RWPE1 (cell line): ENCODE results near the gene NBPF8.
"Not testable (repeated sequence)": the region's sequence is repeated elsewhere in the genome, so short reads cannot be mapped to it uniquely, and the experiment has no call there.

ENCODE experiments used
- CTCF ChIA-PET: fragments of 350-600 bp; sonication (Branson Sonifier 250); formaldehyde crosslinking; extraction: SDS; loops from one replicate; lab custom pipeline; 2021; lab: Yijun Ruan, JAX
- POLR2A ChIA-PET: fragments of 400-600 bp; formaldehyde crosslinking; extraction: SDS; loops from one replicate; lab custom pipeline; 2020; ENCODE audit warnings: antibody characterized with exemption; ENCODE audit not compliant: low non-redundant PET; lab: Yijun Ruan, JAX
- DNase-seq: peaks from one replicate; pipeline ENCODE4 v3.0.0; 2012; ENCODE audit warnings: low spot score
- H3K27ac ChIP-seq: fragments of 450-650 bp; 2 replicates; pipeline ENCODE4 v1.5.1; 2017

Gene NBPF8, protein sequence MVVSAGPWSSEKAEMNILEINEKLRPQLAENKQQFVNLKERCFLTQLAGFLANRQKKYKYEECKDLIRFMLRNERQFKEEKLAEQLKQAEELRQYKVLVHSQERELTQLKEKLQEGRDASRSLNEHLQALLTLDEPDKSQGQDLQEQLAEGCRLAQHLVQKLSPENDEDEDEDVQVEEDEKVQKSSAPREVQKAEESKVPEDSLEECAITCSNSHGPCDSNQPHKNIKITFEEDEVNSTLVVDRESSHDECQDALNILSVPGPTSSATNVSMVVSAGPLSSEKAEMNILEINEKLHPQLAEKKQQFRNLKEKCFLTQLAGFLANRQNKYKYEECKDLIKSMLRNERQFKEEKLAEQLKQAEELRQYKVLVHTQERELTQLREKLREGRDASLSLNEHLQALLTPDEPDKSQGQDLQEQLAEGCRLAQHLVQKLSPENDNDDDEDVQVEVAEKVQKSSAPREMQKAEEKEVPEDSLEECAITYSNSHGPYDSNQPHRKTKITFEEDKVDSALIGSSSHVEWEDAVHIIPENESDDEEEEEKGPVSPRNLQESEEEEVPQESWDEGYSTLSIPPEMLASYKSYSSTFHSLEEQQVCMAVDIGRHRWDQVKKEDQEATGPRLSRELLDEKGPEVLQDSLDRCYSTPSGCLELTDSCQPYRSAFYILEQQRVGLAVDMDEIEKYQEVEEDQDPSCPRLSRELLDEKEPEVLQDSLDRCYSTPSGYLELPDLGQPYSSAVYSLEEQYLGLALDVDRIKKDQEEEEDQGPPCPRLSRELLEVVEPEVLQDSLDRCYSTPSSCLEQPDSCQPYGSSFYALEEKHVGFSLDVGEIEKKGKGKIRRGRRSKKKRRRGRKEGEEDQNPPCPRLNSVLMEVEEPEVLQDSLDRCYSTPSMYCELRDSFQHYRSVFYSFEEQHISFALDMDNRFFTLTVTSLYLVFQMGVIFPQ

DNA sequence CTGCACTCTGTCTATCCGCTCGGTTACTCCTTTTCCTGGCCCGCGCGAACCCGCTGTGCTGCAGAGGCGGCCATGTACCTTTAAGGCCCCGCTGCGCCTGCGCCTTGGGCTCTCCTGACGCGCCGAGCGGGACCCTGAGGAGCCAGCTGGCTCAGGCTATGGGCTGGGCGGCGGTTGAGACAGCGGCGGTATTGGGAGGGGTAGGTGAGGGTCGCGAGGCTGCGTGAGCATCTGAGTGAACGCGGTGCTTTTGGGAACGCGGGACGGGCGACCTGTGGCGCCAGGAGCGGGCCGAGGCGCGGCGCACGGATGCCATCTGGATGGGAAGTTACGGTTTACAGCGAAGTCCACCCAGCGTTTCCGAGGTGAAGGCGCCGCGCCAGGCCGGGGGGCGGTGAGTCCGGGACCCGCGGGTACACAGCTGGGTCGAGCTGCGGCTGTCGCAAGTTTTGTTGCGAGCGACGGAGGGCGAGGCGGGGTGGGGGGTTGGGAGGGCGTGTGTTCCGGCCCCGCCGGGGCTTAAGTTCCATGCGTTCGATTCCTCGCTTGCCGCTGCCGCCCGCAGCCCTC lies at the start of gene NBPF8:
TSS of gene NBPF8 (plus strand) at position 125 of the 570 bp plus-strand sequence. CDS start 21,488 bp downstream, outside the sequence.
- POLR2A ChIA-PET, CTCF ChIA-PET, DNase-seq: not testable (repeated sequence)
- peak within 1 kb of the TSS; percentile 83 for H3K27ac ChIP-seq

GRCh38 chr1:120367709-120368108 lies 47.1 kb upstream of the NBPF8 start:
- POLR2A ChIA-PET, CTCF ChIA-PET, H3K27ac ChIP-seq, DNase-seq: not testable (repeated sequence)

DNA sequence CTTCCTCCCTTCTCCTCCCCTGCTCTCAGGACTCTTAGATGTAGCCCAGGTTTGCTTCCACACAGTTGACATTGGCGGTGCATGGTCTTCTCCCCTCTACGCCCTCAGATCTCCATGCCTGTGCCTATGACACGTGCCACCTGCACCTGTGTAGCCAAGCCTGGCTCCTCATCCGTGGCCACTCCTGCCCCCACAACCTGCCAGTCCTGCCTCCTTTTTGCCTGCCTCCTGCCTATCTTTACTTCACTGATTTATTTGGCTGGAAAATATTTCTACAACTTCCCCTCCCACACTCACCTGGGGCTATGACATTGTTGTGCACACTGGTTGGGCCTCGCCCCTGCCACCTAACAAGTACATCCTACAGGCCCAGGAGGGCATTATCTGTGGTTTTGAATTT lies 28.2 kb upstream of the NBPF8 start:
- POLR2A ChIA-PET, H3K27ac ChIP-seq, CTCF ChIA-PET, DNase-seq: not testable (repeated sequence)

DNA sequence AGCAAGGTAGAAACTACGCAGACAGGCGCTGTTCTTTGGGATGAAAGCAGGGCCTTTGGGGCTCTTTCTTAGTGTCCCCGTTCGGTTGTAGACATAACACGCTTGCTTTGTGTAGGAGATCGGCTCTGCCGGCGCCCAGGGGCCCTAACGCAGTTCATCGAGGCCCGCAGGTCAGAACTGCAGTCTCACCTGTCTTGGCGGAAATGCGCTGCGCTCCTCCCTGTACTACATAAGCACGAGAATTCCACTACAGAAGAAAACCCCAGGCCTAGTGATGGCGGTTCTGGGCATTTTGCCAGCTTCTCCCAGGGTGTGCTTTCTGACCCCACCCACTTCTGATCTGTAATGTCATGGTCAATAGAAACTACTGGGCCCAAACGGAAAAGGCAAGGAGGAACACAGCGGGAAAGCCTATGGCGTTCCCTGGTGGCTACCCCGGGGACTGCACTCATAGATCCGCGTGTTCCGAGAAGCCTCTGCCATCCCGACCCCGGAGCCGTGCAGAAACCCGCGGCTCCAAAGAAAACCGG lies 26.2 kb upstream of the NBPF8 start:
- POLR2A ChIA-PET, DNase-seq, CTCF ChIA-PET, H3K27ac ChIP-seq: not testable (repeated sequence)

DNA sequence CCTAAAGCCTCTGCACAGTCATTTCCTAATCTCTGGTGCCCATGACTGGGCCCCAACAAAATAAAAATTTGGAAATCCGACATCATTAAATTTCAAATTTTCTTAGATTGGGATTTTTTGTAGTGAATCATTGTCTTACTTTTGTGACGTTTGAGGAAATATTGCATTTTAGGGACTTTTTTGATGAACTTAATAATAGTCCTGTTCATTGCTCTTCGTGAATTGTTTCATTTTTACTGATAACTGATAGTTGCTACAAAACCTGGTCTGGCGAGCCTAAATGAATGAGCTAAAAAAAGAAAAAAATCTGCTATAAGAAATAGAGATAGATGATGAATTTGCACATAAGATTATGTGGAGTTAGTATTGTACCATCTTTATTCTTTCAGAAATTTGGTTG lies 23.5 kb upstream of the NBPF8 start:
- POLR2A ChIA-PET, DNase-seq, CTCF ChIA-PET, H3K27ac ChIP-seq: not testable (repeated sequence)

- H3K27ac ChIP-seq, POLR2A ChIA-PET, CTCF ChIA-PET, DNase-seq: not testable (repeated sequence)
Measured at GRCh38 chr1:120393316-120394232, 21.3 kb upstream of the NBPF8 start.

DNA sequence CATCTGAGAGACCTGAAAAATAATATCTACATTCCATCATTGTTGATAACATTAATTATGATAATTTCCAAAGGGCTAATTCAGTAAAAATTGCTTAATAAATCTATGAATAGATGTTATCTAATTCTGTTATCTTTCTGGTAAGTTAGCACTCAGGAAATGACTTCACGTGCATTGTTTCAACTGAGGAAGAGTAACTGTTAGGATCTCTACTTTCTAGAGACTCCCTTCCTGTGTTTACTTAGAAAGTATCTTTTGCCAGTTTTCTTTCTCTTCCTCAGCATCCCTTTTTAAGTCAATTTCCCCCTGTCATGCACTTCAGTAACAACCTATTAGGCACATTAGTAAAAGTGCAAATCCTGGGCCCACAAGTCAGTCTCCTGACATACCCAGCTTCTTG lies 9.5 kb upstream of the NBPF8 start:
- DNase-seq, H3K27ac ChIP-seq, CTCF ChIA-PET, POLR2A ChIA-PET: not testable (repeated sequence)

DNA sequence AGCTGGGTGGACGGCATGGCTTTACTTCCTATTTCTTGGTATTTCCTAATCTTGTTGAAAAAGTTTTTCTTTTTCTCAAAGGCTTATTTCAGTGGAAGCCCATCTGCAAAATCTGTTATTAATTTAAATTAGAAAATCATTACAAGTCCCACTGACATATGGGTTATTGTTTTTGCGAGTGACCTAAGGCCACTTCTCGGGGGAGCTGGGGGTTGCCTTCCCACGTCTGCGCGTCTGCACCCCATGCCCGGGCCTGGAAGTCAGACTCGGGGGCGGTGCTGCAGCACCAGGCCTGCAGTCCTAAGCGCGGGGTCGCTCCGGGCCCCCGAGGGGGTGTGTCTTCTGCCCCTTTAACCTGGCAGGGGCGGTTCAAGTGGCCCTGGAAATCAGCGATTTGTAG lies 384 bp upstream of the NBPF8 start:
- CTCF ChIA-PET, DNase-seq, POLR2A ChIA-PET, H3K27ac ChIP-seq: not testable (repeated sequence)

- DNase-seq, CTCF ChIA-PET, POLR2A ChIA-PET: not testable (repeated sequence)
- H3K27ac ChIP-seq: peak overlapping the region; percentile 83
Measured at GRCh38 chr1:120415492-120415961, 692 bp downstream of the NBPF8 start.

GRCh38 chr1:120425063-120425462 lies 10.2 kb downstream of the NBPF8 start:
- CTCF ChIA-PET, POLR2A ChIA-PET, DNase-seq, H3K27ac ChIP-seq: not testable (repeated sequence)

- DNase-seq, CTCF ChIA-PET, POLR2A ChIA-PET: not testable (repeated sequence)
Measured at GRCh38 chr1:120431626-120432025, 16.8 kb downstream of the NBPF8 start.

GRCh38 chr1:120433831-120434230 lies 19.0 kb downstream of the NBPF8 start:
- CTCF ChIA-PET, POLR2A ChIA-PET, DNase-seq, H3K27ac ChIP-seq: not testable (repeated sequence)

More at GRCh38 chr1:120431626-120432025, 16.8 kb downstream of the NBPF8 start:
- not testable (repeated sequence) for H3K27ac ChIP-seq

DNA sequence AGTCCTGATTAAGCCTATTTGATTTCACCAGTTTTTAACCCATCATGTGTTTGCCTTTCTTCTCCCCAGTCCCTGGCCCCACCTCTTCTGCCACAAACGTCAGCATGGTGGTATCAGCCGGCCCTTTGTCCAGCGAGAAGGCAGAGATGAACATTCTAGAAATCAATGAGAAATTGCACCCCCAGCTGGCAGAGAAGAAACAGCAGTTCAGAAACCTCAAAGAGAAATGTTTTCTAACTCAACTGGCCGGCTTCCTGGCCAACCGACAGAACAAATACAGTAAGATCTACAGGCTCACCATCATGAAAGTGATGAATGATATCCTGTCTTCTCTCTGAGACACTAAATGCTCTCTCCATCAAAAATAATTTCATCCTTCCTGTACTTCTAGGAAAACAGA lies 34.3 kb downstream of the NBPF8 start:
- POLR2A ChIA-PET, CTCF ChIA-PET, DNase-seq, H3K27ac ChIP-seq: not testable (repeated sequence)
